ENCODE data around the gene SNX3.

Gene SNX3

DNA sequence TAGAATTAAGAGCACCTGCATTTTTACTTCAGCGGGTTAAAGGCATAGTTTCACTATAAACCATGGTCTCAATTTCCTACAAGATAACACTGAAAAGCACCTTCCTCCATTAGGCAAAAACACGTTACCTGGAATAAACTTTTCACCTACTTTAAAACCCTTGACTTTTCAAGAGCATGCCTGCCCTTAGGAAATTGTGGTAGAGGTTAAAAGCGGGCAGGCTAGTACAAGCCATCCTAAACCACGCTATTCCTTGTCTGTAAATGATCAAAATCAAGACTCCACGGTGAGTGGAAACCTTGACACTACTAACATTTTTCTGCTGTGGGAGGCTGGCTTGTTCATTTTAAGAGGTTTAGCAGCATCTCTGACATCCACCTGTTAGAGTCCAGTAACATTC is 51.1 kb downstream of the SNX3 start:
- DNase-seq (ENCODE audit: low read depth): no peak
- no peak overlapping the region for H3K4me3 ChIP-seq (ENCODE audit: low read length)
- TF ChIP-seq, protein P1, sequence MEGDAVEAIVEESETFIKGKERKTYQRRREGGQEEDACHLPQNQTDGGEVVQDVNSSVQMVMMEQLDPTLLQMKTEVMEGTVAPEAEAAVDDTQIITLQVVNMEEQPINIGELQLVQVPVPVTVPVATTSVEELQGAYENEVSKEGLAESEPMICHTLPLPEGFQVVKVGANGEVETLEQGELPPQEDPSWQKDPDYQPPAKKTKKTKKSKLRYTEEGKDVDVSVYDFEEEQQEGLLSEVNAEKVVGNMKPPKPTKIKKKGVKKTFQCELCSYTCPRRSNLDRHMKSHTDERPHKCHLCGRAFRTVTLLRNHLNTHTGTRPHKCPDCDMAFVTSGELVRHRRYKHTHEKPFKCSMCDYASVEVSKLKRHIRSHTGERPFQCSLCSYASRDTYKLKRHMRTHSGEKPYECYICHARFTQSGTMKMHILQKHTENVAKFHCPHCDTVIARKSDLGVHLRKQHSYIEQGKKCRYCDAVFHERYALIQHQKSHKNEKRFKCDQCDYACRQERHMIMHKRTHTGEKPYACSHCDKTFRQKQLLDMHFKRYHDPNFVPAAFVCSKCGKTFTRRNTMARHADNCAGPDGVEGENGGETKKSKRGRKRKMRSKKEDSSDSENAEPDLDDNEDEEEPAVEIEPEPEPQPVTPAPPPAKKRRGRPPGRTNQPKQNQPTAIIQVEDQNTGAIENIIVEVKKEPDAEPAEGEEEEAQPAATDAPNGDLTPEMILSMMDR (IDR thresholded peaks at IDR 0.05; ENCODE audit: insufficient read depth, low read depth, low read length, missing control alignments): no peak

DNA sequence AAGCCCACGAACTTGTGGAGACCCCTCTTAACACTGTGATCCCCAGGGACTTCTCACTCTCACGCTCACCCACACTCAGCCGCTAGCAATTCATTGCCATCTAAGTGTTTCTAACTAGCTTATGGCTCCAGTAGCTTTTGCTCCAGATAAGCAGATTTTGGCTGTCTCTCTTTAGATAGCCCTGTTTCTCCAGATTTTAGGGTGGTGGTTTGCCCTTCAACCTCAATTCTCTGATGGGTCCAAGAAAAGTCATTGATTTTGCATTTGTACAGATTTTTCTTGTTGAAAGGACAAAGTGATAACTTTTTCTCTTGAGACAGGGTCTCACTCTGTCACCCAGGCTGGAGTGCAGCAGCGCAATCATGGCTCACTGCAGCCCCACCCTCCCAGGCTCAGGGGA is 53.8 kb downstream of the SNX3 start:
- DNase-seq (ENCODE audit: low read depth): no peak
- TF ChIP-seq, protein P1 (IDR thresholded peaks at IDR 0.05; ENCODE audit: insufficient read depth, low read depth, low read length, missing control alignments): no peak
- no peak overlapping the region for H3K4me3 ChIP-seq (ENCODE audit: low read length)

DNA sequence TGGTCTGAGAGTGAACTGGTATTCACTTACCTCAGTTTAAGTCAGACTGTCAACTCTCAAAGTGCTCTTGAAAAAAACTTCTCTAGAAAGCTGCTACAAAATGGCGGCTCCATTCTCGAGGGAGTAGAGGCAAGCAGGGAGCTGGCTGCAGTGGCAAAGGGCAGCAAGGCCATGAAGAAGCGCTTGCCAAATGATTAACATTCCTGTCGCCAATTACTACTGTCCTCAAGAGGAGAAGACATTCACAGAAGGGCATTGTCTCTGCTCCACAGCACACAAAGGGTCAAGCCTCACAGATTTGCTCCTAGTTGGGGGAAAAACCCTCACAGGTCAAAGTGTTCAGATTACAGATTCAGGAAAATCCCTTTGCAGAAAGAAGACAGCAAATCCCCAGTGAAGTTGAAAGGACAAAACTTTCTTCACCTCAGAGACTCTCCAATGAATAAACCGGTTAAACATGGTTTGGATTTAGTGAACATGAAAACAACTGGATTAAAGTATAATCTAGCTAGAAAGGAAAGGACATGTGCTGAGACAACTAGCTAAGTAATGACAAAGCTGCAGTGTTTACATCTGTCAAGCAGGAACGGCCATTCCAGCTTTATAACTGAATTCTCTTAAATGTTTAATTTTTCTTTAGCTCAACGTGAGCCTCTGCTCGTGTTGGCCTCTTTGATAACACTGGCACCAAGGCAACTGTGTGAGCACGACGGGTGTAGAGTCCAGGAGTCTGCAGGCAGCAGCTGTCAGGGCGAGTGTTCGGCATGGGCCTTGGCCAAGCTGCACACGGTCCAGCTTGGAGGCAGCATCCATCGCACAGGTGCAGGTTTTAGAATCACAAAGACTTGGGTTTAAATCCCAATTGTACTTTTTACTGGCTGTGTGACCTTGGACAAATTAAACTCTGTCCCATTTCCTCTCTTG is 57.4 kb downstream of the SNX3 start:
- H3K4me3 ChIP-seq (ENCODE audit: low read length): no peak overlapping the region
- TF ChIP-seq, protein P1 (IDR thresholded peaks at IDR 0.05; ENCODE audit: insufficient read depth, low read depth, low read length, missing control alignments): no peak
- DNase-seq (ENCODE audit: low read depth): peak; percentile 2

DNA sequence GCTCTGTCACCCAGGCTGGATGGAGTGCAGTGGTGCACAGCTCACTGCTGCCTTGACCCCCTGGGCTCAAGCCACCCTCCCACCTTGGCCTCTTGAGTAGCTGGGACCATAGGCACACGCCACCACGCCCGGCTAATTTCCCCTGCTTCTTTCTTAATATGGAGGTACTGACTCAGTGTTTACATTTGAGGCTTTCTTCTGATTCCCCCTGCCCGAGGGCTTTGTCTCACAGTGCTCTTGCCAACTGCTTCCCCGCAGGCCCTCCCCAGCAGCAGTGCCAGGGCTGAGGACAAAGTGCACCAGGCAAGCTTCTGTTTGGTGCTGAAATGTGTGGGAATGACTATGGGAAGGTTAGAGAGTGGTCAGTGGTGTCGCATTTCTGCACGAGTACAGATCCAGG is 60.2 kb downstream of the SNX3 start:
- peak; percentile 84 for DNase-seq (ENCODE audit: low read depth)

DNA sequence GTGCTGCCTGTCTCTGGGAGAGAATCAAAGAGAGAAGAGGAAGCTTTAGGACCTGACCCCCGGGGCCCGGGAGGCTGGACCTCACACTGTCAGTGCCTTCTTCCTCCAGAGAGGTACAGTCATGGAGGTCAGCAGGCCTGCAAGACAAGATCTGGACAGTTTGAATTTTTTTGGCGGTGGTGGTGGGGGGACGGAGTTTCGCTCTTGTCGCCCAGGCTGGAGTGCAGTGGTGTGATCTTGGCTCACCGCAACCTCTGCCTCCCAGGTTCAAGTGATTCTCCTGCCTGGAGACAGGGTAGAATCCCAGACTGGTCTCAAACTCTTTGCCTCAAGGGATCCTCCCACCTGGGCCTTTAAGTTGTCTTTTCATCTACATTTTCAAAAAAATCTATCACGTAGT is 60.7 kb downstream of the SNX3 start:
- DNase-seq (ENCODE audit: low read depth): no peak
- TF ChIP-seq, protein P1 (IDR thresholded peaks at IDR 0.05; ENCODE audit: insufficient read depth, low read depth, low read length, missing control alignments): no peak
- no peak overlapping the region for H3K4me3 ChIP-seq (ENCODE audit: low read length)

More for the DNA sequence above, 60.2 kb downstream of the SNX3 start:
- TF ChIP-seq, protein P1 (IDR thresholded peaks at IDR 0.05; ENCODE audit: insufficient read depth, low read depth, low read length, missing control alignments): no peak
- H3K4me3 ChIP-seq (ENCODE audit: low read length): no peak overlapping the region

DNA sequence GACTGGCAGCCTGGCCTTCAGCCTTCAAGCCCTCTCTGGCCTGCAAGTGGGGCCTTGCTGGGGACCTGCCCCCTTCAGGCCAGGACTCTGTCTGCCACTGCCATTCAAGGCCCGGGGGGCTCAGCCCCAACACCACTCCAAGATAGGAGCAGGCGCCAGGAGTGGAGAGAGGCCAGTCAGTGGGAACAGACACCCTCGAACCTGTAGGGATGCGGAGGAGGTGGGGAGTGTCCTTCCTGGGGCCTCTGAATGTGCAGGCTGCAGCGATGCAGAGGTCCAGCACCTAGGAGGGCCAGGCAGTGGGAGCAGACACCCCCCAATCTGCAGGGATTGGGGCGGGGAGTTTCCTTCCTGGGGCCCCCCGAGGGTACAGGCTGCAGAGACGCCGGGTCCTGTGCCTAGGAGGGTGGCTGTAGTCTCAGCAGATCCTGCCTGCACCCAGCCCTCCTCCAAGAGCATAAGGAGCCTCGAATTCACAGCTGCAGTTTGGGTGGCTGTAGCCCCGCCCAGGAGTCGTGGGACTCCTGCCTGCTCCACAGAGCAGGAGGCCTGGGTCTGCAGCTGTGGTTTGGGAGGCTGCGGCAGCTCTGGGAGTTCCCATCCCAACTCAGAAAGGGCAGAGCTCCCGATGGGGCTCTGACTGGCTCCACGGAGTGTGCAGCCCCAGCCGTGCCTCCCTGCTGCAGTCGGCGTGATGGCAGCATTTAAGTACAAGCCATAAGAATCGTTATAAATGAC is 61.9 kb downstream of the SNX3 start:
- DNase-seq (ENCODE audit: low read depth): no peak
- TF ChIP-seq, protein P1 (IDR thresholded peaks at IDR 0.05; ENCODE audit: insufficient read depth, low read depth, low read length, missing control alignments): no peak
- H3K4me3 ChIP-seq (ENCODE audit: low read length): no peak overlapping the region
